HG03066 (cell line): ENCODE data around the gene IRX3.

Source experiments
- ATAC-seq: cut with Tn5 transposase; IDR thresholded peaks from one replicate; pipeline ENCODE4 v1.9.1; 2021; ENCODE audit warnings: low read depth; ENCODE audit not compliant: unreplicated experiment

The IRX3 gene

DNA sequence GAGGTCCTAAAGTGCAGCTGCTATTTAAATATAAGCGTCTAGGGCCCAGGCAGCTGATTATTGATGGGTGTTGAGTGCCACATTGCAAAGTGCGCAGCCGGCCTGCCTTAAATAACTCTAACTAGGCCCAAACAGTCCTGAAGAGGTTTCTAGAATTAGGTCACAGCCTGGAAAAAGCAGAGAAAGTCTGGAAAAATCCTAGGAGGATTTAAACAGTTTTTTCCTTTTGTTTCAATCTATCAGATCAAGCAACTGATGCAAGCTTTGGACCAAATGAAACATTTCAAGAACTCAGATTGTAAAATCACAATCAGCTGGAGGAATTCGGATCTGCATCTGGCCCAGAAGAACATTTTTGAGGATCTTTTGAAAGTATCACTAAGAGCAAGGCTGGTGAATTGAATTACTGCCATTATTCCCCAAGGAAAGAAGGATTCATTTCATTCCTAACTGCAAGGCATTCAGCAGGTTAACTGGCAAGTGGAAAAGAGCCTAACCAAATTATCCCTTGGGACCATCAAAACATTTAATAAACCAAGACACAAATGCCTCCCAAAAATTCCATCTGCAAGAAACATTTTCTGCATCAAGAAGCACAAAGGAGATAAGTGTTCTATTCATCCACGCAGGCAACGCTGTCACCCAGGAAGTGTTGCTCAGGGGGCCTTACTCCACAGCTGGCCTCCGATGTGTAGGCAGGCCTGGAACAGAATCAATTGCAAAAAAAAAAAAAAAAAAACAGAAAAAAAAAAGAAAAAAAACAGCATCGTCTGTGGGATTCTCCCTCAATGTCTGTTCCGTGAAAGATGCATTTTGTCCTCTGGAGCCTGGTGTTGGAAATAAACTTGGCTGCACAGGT is 46.1 kb downstream of the IRX3 start:
- no peak for ATAC-seq

DNA sequence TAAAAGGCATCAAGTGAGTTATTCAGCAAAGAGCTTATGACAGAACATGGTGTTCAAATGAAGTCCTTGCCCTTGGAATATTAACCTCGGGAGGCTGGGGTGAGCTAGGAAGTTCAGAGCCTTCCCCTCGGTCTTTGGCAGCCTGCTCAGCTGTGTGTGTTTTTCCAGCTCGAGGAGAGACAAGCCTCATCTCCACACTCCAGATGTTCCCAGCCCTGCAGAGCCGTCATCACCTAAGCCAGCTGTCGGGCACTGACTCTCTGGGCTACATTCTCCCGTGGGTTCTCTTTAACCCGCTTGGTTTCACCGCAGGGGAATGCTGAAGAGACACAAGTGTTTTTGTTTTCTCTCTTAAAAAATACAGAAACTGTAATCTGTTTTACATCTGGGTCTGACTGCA is 47.1 kb downstream of the IRX3 start:
- ATAC-seq, result no peak

DNA sequence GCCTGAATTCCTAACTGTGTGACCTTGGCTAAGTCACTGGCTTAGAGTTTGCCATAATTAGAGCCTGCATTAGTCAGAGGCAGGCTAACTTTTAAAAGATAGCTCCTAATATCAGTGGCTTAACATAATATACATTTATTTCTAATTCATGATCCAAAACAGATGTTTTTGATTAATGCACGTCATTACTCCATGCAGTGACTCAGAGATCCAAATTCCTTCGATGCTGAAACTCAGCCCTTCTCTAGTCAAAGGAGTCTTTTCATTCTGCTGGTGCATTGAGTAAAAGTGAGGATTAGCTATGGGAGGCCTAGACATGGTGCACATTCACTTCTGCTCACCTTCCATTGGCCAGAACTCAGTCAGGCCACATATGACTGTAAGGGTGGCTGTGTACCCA is 49.8 kb downstream of the IRX3 start:
- ATAC-seq, result no peak

DNA sequence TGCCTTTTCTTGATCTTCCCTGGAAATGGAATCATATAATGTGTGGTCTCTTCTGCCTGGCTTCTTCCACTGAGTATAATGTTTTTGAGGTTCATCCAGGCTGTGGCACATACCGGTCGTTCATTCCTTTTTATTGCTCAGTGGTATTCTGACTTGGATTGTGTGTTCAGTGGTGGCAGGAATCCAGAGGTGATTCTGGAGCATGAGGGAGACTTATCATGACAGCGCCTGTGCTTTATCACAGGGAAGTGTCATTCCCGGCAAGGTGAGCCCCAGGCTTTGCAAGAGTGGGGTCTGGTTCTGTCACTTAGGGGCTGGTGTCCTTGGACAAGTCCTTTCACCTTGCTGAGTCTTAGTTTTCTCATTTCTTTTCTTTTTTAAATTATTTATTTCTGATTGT is 53.0 kb downstream of the IRX3 start:
- no peak for ATAC-seq
